ENCODE measurements around the gene TP53.

The TP53 gene

GRCh38 chr17:7707446-7707845 lies 20.2 kb upstream of the TP53 start:
- no peak for DNase-seq (ENCODE audit: low read depth)
- no peak for TF ChIP-seq CTCF (IDR thresholded peaks at IDR 0.05; ENCODE audit: control insufficient read depth, insufficient read depth, low read depth, low read length, missing control alignments)
- H3K4me3 ChIP-seq (ENCODE audit: control insufficient read depth, low read depth, low read length) = no peak overlapping the region

- TF ChIP-seq CTCF (IDR thresholded peaks at IDR 0.05; ENCODE audit: control insufficient read depth, insufficient read depth, low read depth, low read length, missing control alignments) = no peak
- H3K4me3 ChIP-seq (ENCODE audit: control insufficient read depth, low read depth, low read length) = no peak overlapping the region
- no peak for DNase-seq (ENCODE audit: low read depth)
Observed at GRCh38 chr17:7706631-7707354, 19.5 kb upstream of the TP53 start.

- H3K4me3 ChIP-seq (ENCODE audit: control insufficient read depth, low read depth, low read length) = peak overlapping the region; percentile 55
- DNase-seq (ENCODE audit: low read depth) = no peak
- TF ChIP-seq CTCF (IDR thresholded peaks at IDR 0.05; ENCODE audit: control insufficient read depth, insufficient read depth, low read depth, low read length, missing control alignments) = no peak
Observed at GRCh38 chr17:7705269-7706255, 18.3 kb upstream of the TP53 start.

GRCh38 chr17:7704601-7705268 lies 17.4 kb upstream of the TP53 start, which contains the start of gene EFNB3:
EFNB3 (plus strand) TSS chr17:7705202; CDS start chr17:7705599, 397 bp downstream.
- DNase-seq (ENCODE audit: low read depth) = no peak
- TF ChIP-seq CTCF (IDR thresholded peaks at IDR 0.05; ENCODE audit: control insufficient read depth, insufficient read depth, low read depth, low read length, missing control alignments) = no peak
- H3K4me3 ChIP-seq (ENCODE audit: control insufficient read depth, low read depth, low read length) = peak within 1 kb of the TSS; percentile 55

- DNase-seq (ENCODE audit: low read depth) = no peak
- TF ChIP-seq CTCF (IDR thresholded peaks at IDR 0.05; ENCODE audit: control insufficient read depth, insufficient read depth, low read depth, low read length, missing control alignments) = no peak
Observed at GRCh38 chr17:7703584-7704479, 16.5 kb upstream of the TP53 start.

More at GRCh38 chr17:7703584-7704479, 16.5 kb upstream of the TP53 start:
- peak overlapping the region; percentile 55 for H3K4me3 ChIP-seq (ENCODE audit: control insufficient read depth, low read depth, low read length)

Measured in AG09309 (cell line).